HepG2 (cell line): Measurements from ENCODE around the gene SLC22A4. TPM values are rescaled to one million over a fixed set of nuclear protein-coding genes. Genes with fewer than 3 reads are reported as not detected.
A peak's percentile ranks its signal among the peaks of the same experiment; 100 is the strongest.

Source experiments
- ATAC-seq: fragments of 200-7000 bp; cut with Tn5 transposase; 3 replicates; pipeline ENCODE4 v1.9.1; 2020; ENCODE audit warnings: mild to moderate bottlenecking, moderate library complexity
- BruUV-seq: library from RNA; stranded (reverse); fragments of 400-500 nt; replicated peaks from 2 replicates; lab custom pipeline; 2021; lab: Mats Ljungman, UMichigan
- CTCF ChIA-PET: fragments of 300-600 bp; formaldehyde crosslinking; extraction: SDS; loops from one replicate; lab custom pipeline; 2021; ENCODE audit warnings: low total read pairs, inconsistent platforms, low intra/inter-chr PET ratio; lab: Yijun Ruan, JAX
- POLR2A ChIA-PET: fragments of 350-600 bp; sonication (Branson Sonifier 250); formaldehyde crosslinking; loops from one replicate; lab custom pipeline; 2020; ENCODE audit warnings: antibody characterized with exemption, inconsistent platforms; lab: Yijun Ruan, JAX
- DNase-seq: peaks from one replicate; pipeline ENCODE4 v3.0.0-alpha.2; 2015; ENCODE audit warnings: low spot score
- FAIRE-seq: peaks from 3 replicates; lab custom pipeline; 2011; peaks lifted over from hg19 to GRCh38; lab: Jason Lieb, UNC
- H2AFZ ChIP-seq: one replicate; pipeline ENCODE4 v1.6.1; 2011; ENCODE audit warnings: low read length, inconsistent platforms
- H3K27ac ChIP-seq: fragments of 300-600 bp; 3 replicates; pipeline ENCODE4 v1.8.0; 2011; ENCODE audit warnings: mixed run types, mild to moderate bottlenecking, mixed read lengths, low read length, inconsistent platforms; ENCODE audit not compliant: insufficient read depth; ENCODE audit errors: extremely low read length
- H3K27me3 ChIP-seq, 2 experiments: fragments of 200-600 bp in 1 of 2; 2 replicates in 1 of 2; 3 replicates in 1 of 2; pipeline versions ENCODE4 v1.6.0 to v1.8.0; 2011; ENCODE audit warnings: low read length in 2 of 2, mild to moderate bottlenecking in 2 of 2, moderate library complexity in 2 of 2, inconsistent platforms in 1 of 2; ENCODE audit not compliant: insufficient read depth in 2 of 2, control insufficient read depth in 1 of 2
- H3K36me3 ChIP-seq, 2 experiments: fragments of 200-600 bp in 1 of 2; replicated peaks in 1 of 2; 2 replicates in 1 of 2; 3 replicates in 1 of 2; pipeline versions ENCODE4 v1.5.1 to v1.8.0; 2011; ENCODE audit warnings: low read length in 2 of 2, inconsistent platforms in 1 of 2; ENCODE audit not compliant: insufficient read depth in 2 of 2, control insufficient read depth in 1 of 2
- H3K4me1 ChIP-seq: 2 replicates; pipeline ENCODE4 v1.5.1; 2012; ENCODE audit warnings: low read length, inconsistent platforms; ENCODE audit not compliant: insufficient read depth
- H3K4me2 ChIP-seq: 2 replicates; pipeline ENCODE4 v1.6.0; 2011; ENCODE audit warnings: low read depth, low read length, inconsistent platforms
- H3K4me3 ChIP-seq, 3 experiments: fragments of 200-600 bp in 1 of 3; sonication (generic), shearing (Covaris generic) in 1 of 3; replicated peaks in 1 of 3; 2 replicates each; pipeline ENCODE4 v1.5.1; 2011 to 2016; ENCODE audit warnings: low read length in 3 of 3, inconsistent platforms in 2 of 3, low read depth in 2 of 3, mild to moderate bottlenecking in 2 of 3, control low read depth in 1 of 3, mixed read lengths in 1 of 3; ENCODE audit not compliant: insufficient read depth in 1 of 3
- H3K79me2 ChIP-seq: one replicate; pipeline ENCODE4 v1.6.1; 2011; ENCODE audit warnings: low read length, inconsistent platforms; ENCODE audit not compliant: insufficient read depth
- H3K9ac ChIP-seq: 2 replicates; pipeline ENCODE4 v1.6.0; 2011; ENCODE audit warnings: mild to moderate bottlenecking, low read depth, low read length, inconsistent platforms; ENCODE audit not compliant: insufficient read depth
- H3K9me3 ChIP-seq: 2 replicates; pipeline ENCODE4 v1.5.1; 2012; ENCODE audit warnings: mild to moderate bottlenecking, low read length
- H4K20me1 ChIP-seq: 2 replicates; pipeline ENCODE4 v1.6.0; 2011; ENCODE audit warnings: inconsistent platforms, mild to moderate bottlenecking, low read length, moderate library complexity; ENCODE audit not compliant: insufficient read depth
- ARID3A ChIP-seq: IDR thresholded peaks from 2 replicates; pipeline ENCODE4 v1.6.1; 2012; ENCODE audit warnings: low read depth, low read length, improper control_type of control experiment
- EED ChIP-seq: sonication (generic); formaldehyde crosslinking; IDR thresholded peaks from 2 replicates; pipeline ENCODE4 v1.5.0; 2020; ENCODE audit warnings: mild to moderate bottlenecking, missing genetic modification reagents
- MIXL1 ChIP-seq: IDR thresholded peaks from 2 replicates; pipeline ENCODE4 v1.6.1; 2016
- PAF1 ChIP-seq: IDR thresholded peaks from 2 replicates; pipeline ENCODE4 v1.6.1; 2016; ENCODE audit warnings: missing genetic modification reagents, missing compliant biosample characterization
- PPARG ChIP-seq: conservative IDR thresholded peaks from 2 replicates; pipeline ENCODE4 v1.6.1; 2016; ENCODE audit warnings: missing biosample characterization, missing genetic modification reagents
- PTBP1 ChIP-seq: fragments of 200-400 bp; formaldehyde crosslinking; IDR thresholded peaks from 2 replicates; pipeline ENCODE4 v1.6.1; 2018; ENCODE audit warnings: low read length, low read depth; ENCODE audit not compliant: poor library complexity, severe bottlenecking
- SMARCC2 ChIP-seq: fragments of 450-650 bp; IDR thresholded peaks from 2 replicates; pipeline ENCODE4 v1.6.1; 2017; ENCODE audit warnings: antibody characterized with exemption, mild to moderate bottlenecking
- STAT6 ChIP-seq: sonication (generic); formaldehyde crosslinking; IDR thresholded peaks from 2 replicates; pipeline ENCODE4 v1.4.0; 2020; ENCODE audit warnings: missing genetic modification reagents, mild to moderate bottlenecking, borderline replicate concordance
- TFE3 ChIP-seq: IDR thresholded peaks from 2 replicates; pipeline ENCODE4 v1.6.1; 2016
- ZNF678 ChIP-seq: sonication (generic); formaldehyde crosslinking; IDR thresholded peaks from 2 replicates; pipeline ENCODE4 v1.4.0; 2020; ENCODE audit warnings: mild to moderate bottlenecking, missing genetic modification reagents
- ZNF770 ChIP-seq: sonication (generic); formaldehyde crosslinking; IDR thresholded peaks from 2 replicates; pipeline ENCODE4 v1.5.0; 2020; ENCODE audit warnings: mild to moderate bottlenecking, missing genetic modification reagents
- ZNF883 ChIP-seq: sonication (generic); formaldehyde crosslinking; IDR thresholded peaks from 2 replicates; pipeline ENCODE4 v1.5.1; 2020; ENCODE audit warnings: mild to moderate bottlenecking, missing genetic modification reagents; ENCODE audit errors: not compliant biosample characterization
- ZUFSP ChIP-seq: sonication (generic); formaldehyde crosslinking; IDR thresholded peaks from 2 replicates; pipeline ENCODE4 v1.9.0; 2021; ENCODE audit warnings: missing genetic modification reagents, mild to moderate bottlenecking, borderline replicate concordance
- in situ Hi-C: cut with HindIII; loops from 2 replicates; pipeline ENCODE4 v1.10.0; 2017; ENCODE audit warnings: low pct_unique_long_range_greater_than_20kb; ENCODE audit not compliant: extremely low pct_ligation_motif_present
- intact Hi-C: fragments of 100-400 bp; cut with micrococcal nuclease; formaldehyde crosslinking; loops from one replicate; pipeline ENCODE4 v1.10.0; 2022; ENCODE audit not compliant: unreplicated experiment
- polyA plus RNA-seq, 8 experiments: library from polyadenylated mRNA; depleted of rRNA in 3 of 8; stranded (reverse) in 7 of 8; unstranded in 1 of 8; fragments of >200 nt; fragmentation: Illumina TruSeq in 4 of 8; extraction: Trizol in 4 of 8; gene quantifications; 2 replicates each; pipeline versions ENCODE4 v1.2.1 to v1.2.3, GENCODE V29; 2011 to 2016; ENCODE audit warnings: low read depth in 4 of 8, missing spikeins in 1 of 8, mixed read lengths in 1 of 8; ENCODE audit not compliant: insufficient read depth in 1 of 8
- total RNA-seq, 5 experiments: library from RNA; depleted of rRNA; stranded (reverse); fragments of >200 nt; fragmentation: Illumina TruSeq; extraction: Trizol; gene quantifications; 2 replicates each; pipeline ENCODE4 v1.2.3, GENCODE V29; 2016; ENCODE audit warnings: low read depth in 1 of 5

Gene SLC22A4
- total and polyA plus RNA-seq, 2 of the 13 experiments (the other 11 are each of a cell fraction or from before 2014, with no cell fraction given) = 0.33 to 0.62 TPM

- Histone ChIP-seq H3K9ac (no peak overlapping the region), H3K4me2 (peak overlapping the region; percentile 20; the same call in 1 of the 2 replicates), H2AFZ (no peak overlapping the region), H3K27me3 (no peaks in the 10 kb centered on the region), H3K27ac (no peak overlapping the region), H4K20me1 (no peaks in the 10 kb centered on the region), H3K4me3 (no peak overlapping the region), H3K36me3 (no peaks in the 10 kb centered on the region), H3K4me1 (peaks cover 28% of the 10 kb centered on the region), H3K9me3 (no peaks in the 10 kb centered on the region), H3K79me2 (no peaks in the 10 kb centered on the region)
- BruUV-seq = no TSS peak
- no peak for DNase-seq
- FAIRE-seq = no peak
- in situ Hi-C loops (no loop called here), intact Hi-C loops (no loop called here)
- ChIA-PET CTCF (no interaction called here), POLR2A (interaction anchor here (0.9 kb wide), 1 partner anchor 46 kb away, joined by 3 read pairs; no protein-coding TSS in a partner anchor)
- TF ChIP-seq PPARG (CRISPR knock-in tag) (no peak), STAT6 (CRISPR knock-in tag) (no peak), ZUFSP (CRISPR knock-in tag) (no peak), ZNF770 (CRISPR knock-in tag) (no peak), ZNF678 (CRISPR knock-in tag) (no peak), ZNF883 (CRISPR knock-in tag) (no peak), SMARCC2 (no peak), EED (no peak), TFE3 (CRISPR knock-in tag) (no peak), PAF1 (CRISPR knock-in tag) (no peak), PTBP1 (no peak), MIXL1 (CRISPR knock-in tag) (no peak), ARID3A (no peak)
- ATAC-seq = peak; percentile 47; the same call in 2 of the 3 replicates
Measured at GRCh38 chr5:132339502-132339901, 45.3 kb downstream of the SLC22A4 start.
